Gastroesophageal sphincter (tissue), 3 donors: ENCODE measurements around the gene GPC4.

Source experiments
- EP300 ChIP-seq: sonication (generic); formaldehyde crosslinking; IDR thresholded peaks from one replicate; pipeline ENCODE4 v1.6.1; 2017; ENCODE audit warnings: antibody characterized with exemption, mild to moderate bottlenecking
- POLR2AphosphoS5 ChIP-seq: sonication (generic); formaldehyde crosslinking; IDR thresholded peaks from one replicate; pipeline ENCODE4 v1.6.1; 2017; ENCODE audit warnings: antibody characterized with exemption
- TF ChIP-seq, protein P1 (sequence below), 4 experiments: fragments of 200-600 bp in 2 of 4; fragments of 450-650 bp in 2 of 4; sonication (generic) in 1 of 4; IDR thresholded peaks; one replicate each; pipeline ENCODE4 v1.5.1; 2017 to 2019; ENCODE audit warnings: antibody characterized with exemption in 4 of 4, mild to moderate bottlenecking in 2 of 4, moderate library complexity in 2 of 4

DNA sequence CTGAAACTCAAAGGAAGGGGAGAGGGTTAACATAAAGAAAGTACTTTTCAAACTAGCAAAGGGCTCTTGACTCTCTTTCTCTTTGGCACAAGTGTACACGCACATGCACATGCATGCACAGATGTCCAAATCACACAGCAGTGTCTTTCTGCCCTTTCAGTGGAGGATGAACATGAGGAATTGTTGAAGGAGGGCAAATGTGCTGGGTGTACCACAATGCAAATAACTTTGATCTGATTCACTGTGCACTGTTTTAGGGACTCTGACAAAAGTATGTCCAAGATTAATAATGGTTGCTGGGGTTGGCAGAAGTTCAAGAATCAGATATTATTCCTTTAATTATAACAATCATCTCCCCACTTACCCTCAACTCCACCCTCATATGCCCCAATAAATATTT lies 93.8 kb downstream of the GPC4 start:
- TF ChIP-seq, protein P1, sequence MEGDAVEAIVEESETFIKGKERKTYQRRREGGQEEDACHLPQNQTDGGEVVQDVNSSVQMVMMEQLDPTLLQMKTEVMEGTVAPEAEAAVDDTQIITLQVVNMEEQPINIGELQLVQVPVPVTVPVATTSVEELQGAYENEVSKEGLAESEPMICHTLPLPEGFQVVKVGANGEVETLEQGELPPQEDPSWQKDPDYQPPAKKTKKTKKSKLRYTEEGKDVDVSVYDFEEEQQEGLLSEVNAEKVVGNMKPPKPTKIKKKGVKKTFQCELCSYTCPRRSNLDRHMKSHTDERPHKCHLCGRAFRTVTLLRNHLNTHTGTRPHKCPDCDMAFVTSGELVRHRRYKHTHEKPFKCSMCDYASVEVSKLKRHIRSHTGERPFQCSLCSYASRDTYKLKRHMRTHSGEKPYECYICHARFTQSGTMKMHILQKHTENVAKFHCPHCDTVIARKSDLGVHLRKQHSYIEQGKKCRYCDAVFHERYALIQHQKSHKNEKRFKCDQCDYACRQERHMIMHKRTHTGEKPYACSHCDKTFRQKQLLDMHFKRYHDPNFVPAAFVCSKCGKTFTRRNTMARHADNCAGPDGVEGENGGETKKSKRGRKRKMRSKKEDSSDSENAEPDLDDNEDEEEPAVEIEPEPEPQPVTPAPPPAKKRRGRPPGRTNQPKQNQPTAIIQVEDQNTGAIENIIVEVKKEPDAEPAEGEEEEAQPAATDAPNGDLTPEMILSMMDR (IDR thresholded peaks at IDR 0.05), result no peak
- TF ChIP-seq POLR2AphosphoS5 (no peak), EP300 (no peak)
